Adipocyte (in vitro differentiated cells): ENCODE data around the gene CFAP58.

Experiments used
- DNase-seq: peaks from one replicate; pipeline ENCODE4 v3.0.0-alpha.2; 2015; ENCODE audit warnings: low read depth
- H3K27me3 ChIP-seq: replicated peaks from 2 replicates; pipeline ENCODE4 v1.7.0; 2013; ENCODE audit warnings: mild to moderate bottlenecking, low read length, moderate library complexity; ENCODE audit not compliant: control insufficient read depth, insufficient read depth
- H3K36me3 ChIP-seq: 2 replicates; pipeline ENCODE4 v1.7.0; 2013; ENCODE audit warnings: low read length, mild to moderate bottlenecking, moderate library complexity; ENCODE audit not compliant: control insufficient read depth, insufficient read depth, severe bottlenecking
- H3K4me1 ChIP-seq: 2 replicates; pipeline ENCODE4 v1.7.0; 2013; ENCODE audit warnings: mild to moderate bottlenecking, low read length, moderate library complexity; ENCODE audit not compliant: control insufficient read depth, insufficient read depth
- H3K4me3 ChIP-seq: 2 replicates; pipeline ENCODE4 v1.7.0; 2013; ENCODE audit warnings: mild to moderate bottlenecking, low read length, moderate library complexity
- H3K9ac ChIP-seq: 2 replicates; pipeline ENCODE4 v1.7.0; 2013; ENCODE audit warnings: mild to moderate bottlenecking, low read length, moderate library complexity
- H3K9me3 ChIP-seq: 2 replicates; pipeline ENCODE4 v1.7.0; 2013; ENCODE audit warnings: mild to moderate bottlenecking, low read length, moderate library complexity; ENCODE audit not compliant: control insufficient read depth

The CFAP58 gene

GRCh38 chr10:104427989-104428388, 74.4 kb downstream of the CFAP58 start:
- H3K4me1 ChIP-seq, result no peaks in the 10 kb centered on the region
- H3K36me3 ChIP-seq, result no peaks in the 10 kb centered on the region
- DNase-seq, result no peak
- H3K9me3 ChIP-seq, result no peaks in the 10 kb centered on the region
- no peak overlapping the region for H3K9ac ChIP-seq
- no peaks in the 10 kb centered on the region for H3K27me3 ChIP-seq
- no peak overlapping the region for H3K4me3 ChIP-seq

- H3K4me1 ChIP-seq, result no peaks in the 10 kb centered on the region
- DNase-seq, result no peak
- no peaks in the 10 kb centered on the region for H3K27me3 ChIP-seq
- H3K4me3 ChIP-seq, result no peak overlapping the region
- no peaks in the 10 kb centered on the region for H3K9me3 ChIP-seq
- H3K36me3 ChIP-seq, result no peaks in the 10 kb centered on the region
- no peak overlapping the region for H3K9ac ChIP-seq
Observed at GRCh38 chr10:104429846-104430245, 76.2 kb downstream of the CFAP58 start.

GRCh38 chr10:104430360-104430759, 76.7 kb downstream of the CFAP58 start:
- no peaks in the 10 kb centered on the region for H3K4me1 ChIP-seq
- H3K36me3 ChIP-seq, result no peaks in the 10 kb centered on the region
- no peak overlapping the region for H3K9ac ChIP-seq
- no peak overlapping the region for H3K4me3 ChIP-seq
- H3K27me3 ChIP-seq, result no peaks in the 10 kb centered on the region
- no peak for DNase-seq
- no peaks in the 10 kb centered on the region for H3K9me3 ChIP-seq

- H3K4me1 ChIP-seq, result no peaks in the 10 kb centered on the region
- H3K27me3 ChIP-seq, result no peaks in the 10 kb centered on the region
- no peak overlapping the region for H3K9ac ChIP-seq
- H3K9me3 ChIP-seq, result no peaks in the 10 kb centered on the region
- no peak overlapping the region for H3K4me3 ChIP-seq
- DNase-seq, result no peak
- no peaks in the 10 kb centered on the region for H3K36me3 ChIP-seq
Observed at GRCh38 chr10:104433669-104434068, 80.0 kb downstream of the CFAP58 start.

- Histone ChIP-seq H3K9ac (no peak overlapping the region), H3K36me3 (no peaks in the 10 kb centered on the region), H3K27me3 (no peaks in the 10 kb centered on the region), H3K9me3 (no peaks in the 10 kb centered on the region), H3K4me1 (no peaks in the 10 kb centered on the region), H3K4me3 (no peak overlapping the region)
- no peak for DNase-seq
Observed at GRCh38 chr10:104434601-104435000, 81.0 kb downstream of the CFAP58 start.

GRCh38 chr10:104435822-104436221, 82.2 kb downstream of the CFAP58 start:
- peak; percentile 79 for DNase-seq
- Histone ChIP-seq H3K4me1 (no peaks in the 10 kb centered on the region), H3K9me3 (no peaks in the 10 kb centered on the region), H3K36me3 (no peaks in the 10 kb centered on the region), H3K27me3 (no peaks in the 10 kb centered on the region), H3K4me3 (no peak overlapping the region), H3K9ac (no peak overlapping the region)

- H3K27me3 ChIP-seq, result no peaks in the 10 kb centered on the region
Observed at GRCh38 chr10:104437226-104437625, 83.6 kb downstream of the CFAP58 start.

GRCh38 chr10:104440221-104440620, 86.6 kb downstream of the CFAP58 start:
- H3K9me3 ChIP-seq, result no peaks in the 10 kb centered on the region
- no peaks in the 10 kb centered on the region for H3K36me3 ChIP-seq
- H3K27me3 ChIP-seq, result no peaks in the 10 kb centered on the region
- no peak overlapping the region for H3K4me3 ChIP-seq
- no peak for DNase-seq
- peaks cover 9% of the 10 kb centered on the region for H3K4me1 ChIP-seq
- H3K9ac ChIP-seq, result no peak overlapping the region

More at GRCh38 chr10:104437226-104437625, 83.6 kb downstream of the CFAP58 start:
- Histone ChIP-seq H3K9ac (no peak overlapping the region), H3K4me1 (peaks cover 9% of the 10 kb centered on the region), H3K9me3 (no peaks in the 10 kb centered on the region), H3K36me3 (no peaks in the 10 kb centered on the region), H3K4me3 (no peak overlapping the region)
- DNase-seq, result no peak

- H3K36me3 ChIP-seq, result no peaks in the 10 kb centered on the region
- DNase-seq, result peak; percentile 82
Observed at GRCh38 chr10:104441329-104442000, 87.8 kb downstream of the CFAP58 start.

GRCh38 chr10:104445359-104445758, 91.7 kb downstream of the CFAP58 start:
- no peak overlapping the region for H3K9ac ChIP-seq
- H3K36me3 ChIP-seq, result no peaks in the 10 kb centered on the region
- H3K4me1 ChIP-seq, result peaks cover 22% of the 10 kb centered on the region
- H3K27me3 ChIP-seq, result no peaks in the 10 kb centered on the region
- no peaks in the 10 kb centered on the region for H3K9me3 ChIP-seq
- DNase-seq, result peak; percentile 41
- H3K4me3 ChIP-seq, result no peak overlapping the region

More at GRCh38 chr10:104441329-104442000, 87.8 kb downstream of the CFAP58 start:
- H3K9ac ChIP-seq, result no peak overlapping the region
- H3K4me1 ChIP-seq, result peaks cover 9% of the 10 kb centered on the region
- H3K27me3 ChIP-seq, result no peaks in the 10 kb centered on the region
- no peaks in the 10 kb centered on the region for H3K9me3 ChIP-seq
- H3K4me3 ChIP-seq, result no peak overlapping the region

GRCh38 chr10:104446151-104446550, 92.5 kb downstream of the CFAP58 start:
- H3K4me1 ChIP-seq, result peaks cover 26% of the 10 kb centered on the region
- DNase-seq, result no peak
- no peaks in the 10 kb centered on the region for H3K27me3 ChIP-seq
- no peaks in the 10 kb centered on the region for H3K9me3 ChIP-seq
- H3K4me3 ChIP-seq, result no peak overlapping the region
- no peak overlapping the region for H3K9ac ChIP-seq
- no peaks in the 10 kb centered on the region for H3K36me3 ChIP-seq

- Histone ChIP-seq H3K36me3 (no peaks in the 10 kb centered on the region), H3K4me3 (no peak overlapping the region), H3K27me3 (no peaks in the 10 kb centered on the region), H3K9ac (no peak overlapping the region), H3K9me3 (no peaks in the 10 kb centered on the region), H3K4me1 (peaks cover 23% of the 10 kb centered on the region)
- no peak for DNase-seq
Observed at GRCh38 chr10:104447331-104447730, 93.7 kb downstream of the CFAP58 start.
